Measurements from ENCODE around the gene THAP7.

- TF ChIP-seq CTCF (IDR thresholded peaks at IDR 0.05) (no peak), POLR2A (IDR thresholded peaks at IDR 0.05) (no peak)
These were observed 42.1 kb upstream of the THAP7 start for GRCh38 chr22:21043860-21044535.
